GM18907 (cell line): ENCODE data around the gene CNKSR1.
"Not testable (repeated sequence)": the region's sequence is repeated elsewhere in the genome, so short reads cannot be mapped to it uniquely, and the experiment has no call there.

Experiments
- ATAC-seq: cut with Tn5 transposase; IDR thresholded peaks from one replicate; pipeline ENCODE4 v1.9.1; 2021; ENCODE audit warnings: mild to moderate bottlenecking, moderate library complexity; ENCODE audit not compliant: unreplicated experiment

Gene CNKSR1

DNA sequence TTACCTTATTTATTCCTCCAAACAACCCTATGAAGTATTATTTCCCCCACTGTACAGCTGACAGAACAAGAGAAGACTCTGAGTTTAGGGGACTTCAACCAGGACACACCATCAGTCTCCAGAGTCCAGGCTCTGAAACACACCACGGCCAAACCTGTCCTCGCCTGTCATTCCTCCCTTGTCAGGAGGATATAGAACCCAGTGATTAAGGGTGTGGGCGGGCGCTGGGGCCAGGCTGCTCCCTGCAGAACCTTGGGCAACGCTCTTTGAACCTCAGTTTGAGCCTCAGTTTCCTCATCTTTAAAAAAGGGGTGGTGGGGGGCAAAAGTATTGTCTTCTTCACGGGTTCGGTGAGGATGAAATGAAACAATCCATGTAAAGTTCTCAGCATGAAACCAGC, 47.3 kb downstream of the CNKSR1 start:
- ATAC-seq: no peak

DNA sequence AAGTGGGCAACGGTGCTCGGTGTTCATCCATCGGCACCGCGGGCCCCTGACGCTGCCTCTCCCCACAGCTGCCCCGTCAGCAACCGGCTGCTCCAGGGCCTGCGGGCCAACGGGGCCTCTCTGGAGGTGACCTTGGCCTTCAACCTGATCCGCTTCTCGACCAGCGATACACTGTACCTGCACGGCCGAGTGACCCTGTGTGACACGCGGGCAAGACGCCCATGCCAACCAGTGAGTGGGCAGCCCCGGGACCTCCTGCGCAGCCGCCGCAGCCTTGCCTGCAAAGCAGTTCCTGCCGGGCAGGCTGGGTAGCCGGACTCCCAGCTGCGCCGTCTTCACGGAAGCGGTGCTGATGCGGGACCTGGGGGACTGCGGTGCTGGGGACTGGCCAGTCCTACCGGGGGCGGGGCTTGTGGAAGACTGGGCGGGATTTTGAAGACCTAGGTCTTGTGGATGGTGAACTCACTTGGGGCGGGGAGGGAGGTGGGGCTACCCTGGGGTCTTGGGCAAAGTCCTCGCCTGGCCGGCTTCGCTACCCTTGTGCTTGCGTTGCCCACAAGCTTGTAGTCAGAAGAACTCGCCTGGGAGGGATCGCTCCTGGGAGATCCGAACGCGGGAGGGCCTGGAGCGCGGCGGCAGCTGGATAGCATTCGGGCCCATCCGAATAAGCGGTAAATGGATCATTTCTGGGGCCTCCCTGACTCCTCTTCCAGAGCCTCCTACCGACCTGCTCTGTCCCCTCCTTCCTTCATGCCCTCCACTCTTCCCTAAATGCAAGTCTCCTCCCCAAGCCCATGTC, 47.9 kb downstream of the CNKSR1 start:
- no peak for ATAC-seq

DNA sequence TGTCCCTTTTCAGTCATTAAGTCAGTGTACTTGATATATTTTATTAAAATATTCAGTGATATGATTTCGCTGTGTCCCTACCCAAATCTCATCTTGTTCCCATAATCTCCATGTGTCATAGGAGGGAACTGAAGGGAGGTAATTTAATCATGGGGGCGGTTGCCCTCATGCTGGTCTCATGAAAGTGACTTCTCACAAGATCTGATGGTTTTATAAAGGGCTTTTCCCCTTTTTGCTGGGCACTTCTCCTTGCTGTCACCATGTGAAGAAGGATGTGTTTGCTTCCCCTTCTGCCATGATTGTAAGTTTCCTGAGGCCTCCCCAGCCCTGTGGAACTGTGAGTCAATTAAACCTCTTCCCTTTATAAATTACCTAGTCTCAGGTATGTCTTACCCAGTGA, 53.4 kb downstream of the CNKSR1 start:
- not testable (repeated sequence) for ATAC-seq

DNA sequence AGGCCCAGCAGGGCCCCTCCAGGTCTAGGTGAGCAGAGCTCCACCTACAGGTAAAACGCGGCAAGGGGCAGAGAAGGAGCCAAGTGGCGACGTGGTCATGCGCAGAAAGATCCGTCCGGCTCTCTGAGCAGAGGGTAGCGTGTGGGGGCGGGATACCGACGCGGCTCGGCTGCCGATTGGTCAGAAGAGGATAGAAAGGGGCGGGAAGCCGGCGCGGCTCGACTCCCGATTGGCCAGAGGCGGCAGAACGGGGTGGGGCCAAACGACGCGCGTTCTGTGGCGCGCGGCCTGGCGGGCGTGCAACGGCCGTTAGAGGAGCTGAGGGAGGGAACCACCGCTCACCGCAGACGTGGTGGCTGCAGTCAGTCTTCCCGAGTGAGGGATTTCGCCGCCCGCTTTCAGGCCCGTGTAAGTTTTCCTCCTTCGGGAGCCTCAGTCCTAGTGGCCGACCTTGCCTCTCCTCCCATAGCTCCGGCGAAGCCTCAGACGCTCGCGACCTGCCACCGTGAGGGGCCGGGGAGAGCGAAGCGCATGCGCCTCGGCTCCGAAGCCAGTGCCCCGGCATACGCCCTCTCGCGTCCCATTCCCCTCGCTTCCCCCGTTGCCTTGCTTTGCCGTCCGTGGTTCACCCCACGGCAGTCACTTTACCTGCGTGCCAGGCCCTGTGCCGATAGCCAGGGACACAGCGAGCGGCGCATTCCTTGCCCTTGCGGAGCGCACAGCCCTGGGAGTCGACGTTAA, 56.8 kb downstream of the CNKSR1 start, which contains the start of gene CEP85:
TSS of gene CEP85 (plus strand) at position 298 of the 741 bp plus-strand sequence. CDS start 5,584 bp downstream, outside the sequence.
- peak; percentile 92 for ATAC-seq

DNA sequence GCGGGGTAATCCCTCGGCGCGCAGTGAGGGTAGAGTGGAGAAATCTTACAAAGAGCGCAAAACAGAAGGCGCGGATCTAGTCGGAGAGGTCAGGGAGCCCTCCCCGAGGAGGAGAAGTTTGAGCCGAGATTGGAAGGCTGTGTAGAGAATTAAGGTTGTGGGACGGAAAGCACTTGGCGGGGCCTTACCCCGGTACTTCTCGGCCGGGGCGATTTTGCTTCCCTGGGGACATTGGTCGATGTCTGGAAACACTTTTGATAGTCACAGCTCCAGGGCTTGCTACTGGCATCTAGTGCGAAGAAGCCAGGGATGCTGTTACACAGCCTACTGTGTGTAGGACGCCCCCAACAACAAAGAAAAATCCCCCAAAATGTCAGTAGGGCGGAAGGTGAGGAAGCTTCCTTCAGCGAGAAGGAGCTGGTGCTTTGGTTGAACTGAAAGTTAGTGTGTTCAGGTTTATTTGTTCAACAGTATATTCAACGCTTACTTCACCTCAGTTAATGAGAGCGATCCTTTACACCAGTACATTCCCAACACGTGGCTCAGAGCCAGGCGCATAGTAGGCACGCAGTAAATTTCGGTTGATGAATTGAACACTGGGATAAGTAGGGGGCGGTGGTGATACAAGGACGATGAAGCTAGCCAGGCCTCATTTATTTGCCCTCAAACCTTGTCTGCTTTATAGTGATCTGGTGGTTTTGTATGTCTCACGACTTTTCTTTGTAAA, 57.5 kb downstream of the CNKSR1 start:
- peak; percentile 21 for ATAC-seq

DNA sequence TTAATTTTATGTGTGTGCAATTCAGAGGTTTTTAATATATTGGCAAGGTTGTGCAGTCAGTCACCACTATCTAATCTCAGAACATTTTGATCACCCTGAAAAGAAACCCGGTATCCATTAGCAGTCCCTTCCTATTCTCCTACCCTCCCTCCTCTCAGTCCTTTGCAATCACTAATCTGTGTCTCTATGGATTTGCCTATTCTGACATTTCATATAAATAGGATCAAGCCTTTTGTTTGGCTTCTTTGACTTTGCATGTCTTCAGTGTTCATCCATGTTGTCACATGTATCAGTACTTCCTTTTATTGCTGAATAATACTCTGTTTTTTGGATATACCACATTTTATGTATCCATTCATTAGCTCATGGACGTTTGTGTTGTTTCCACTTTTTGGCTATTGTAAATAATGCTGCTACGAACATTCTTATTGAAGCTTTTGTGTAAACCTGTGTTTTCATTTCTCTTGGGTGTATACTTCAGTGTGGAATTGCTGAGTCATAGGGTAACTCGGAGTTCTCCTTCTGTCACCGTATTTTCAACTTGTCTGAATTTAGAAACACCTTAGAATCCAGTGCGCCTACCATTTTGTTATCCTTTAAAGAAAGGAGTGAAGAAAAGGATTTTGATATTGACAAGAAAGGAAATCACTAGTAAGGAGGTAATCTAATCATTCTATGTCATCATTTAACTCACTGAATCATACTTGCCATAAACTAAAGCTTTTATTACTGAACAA, 60.1 kb downstream of the CNKSR1 start:
- ATAC-seq: no peak
